Fibroblast of lung (primary cell): ENCODE measurements around the gene AKAP13.

Experiments
- EZH2 ChIP-seq: IDR thresholded peaks from 2 replicates; pipeline ENCODE4 v1.5.1; 2012; ENCODE audit warnings: low read length, control low read depth, mild to moderate bottlenecking; ENCODE audit errors: missing control alignments
- TF ChIP-seq, protein P1 (sequence below), 2 donors: IDR thresholded peaks in 1 of 2; conservative IDR thresholded peaks in 1 of 2; 1 replicate in 1 of 2; 2 replicates in 1 of 2; pipeline ENCODE4 v1.5.1; 2011 to 2012; ENCODE audit warnings: low read length in 2 of 2, control low read depth in 1 of 2, inconsistent platforms in 1 of 2, low read depth in 1 of 2, mild to moderate bottlenecking in 1 of 2

DNA sequence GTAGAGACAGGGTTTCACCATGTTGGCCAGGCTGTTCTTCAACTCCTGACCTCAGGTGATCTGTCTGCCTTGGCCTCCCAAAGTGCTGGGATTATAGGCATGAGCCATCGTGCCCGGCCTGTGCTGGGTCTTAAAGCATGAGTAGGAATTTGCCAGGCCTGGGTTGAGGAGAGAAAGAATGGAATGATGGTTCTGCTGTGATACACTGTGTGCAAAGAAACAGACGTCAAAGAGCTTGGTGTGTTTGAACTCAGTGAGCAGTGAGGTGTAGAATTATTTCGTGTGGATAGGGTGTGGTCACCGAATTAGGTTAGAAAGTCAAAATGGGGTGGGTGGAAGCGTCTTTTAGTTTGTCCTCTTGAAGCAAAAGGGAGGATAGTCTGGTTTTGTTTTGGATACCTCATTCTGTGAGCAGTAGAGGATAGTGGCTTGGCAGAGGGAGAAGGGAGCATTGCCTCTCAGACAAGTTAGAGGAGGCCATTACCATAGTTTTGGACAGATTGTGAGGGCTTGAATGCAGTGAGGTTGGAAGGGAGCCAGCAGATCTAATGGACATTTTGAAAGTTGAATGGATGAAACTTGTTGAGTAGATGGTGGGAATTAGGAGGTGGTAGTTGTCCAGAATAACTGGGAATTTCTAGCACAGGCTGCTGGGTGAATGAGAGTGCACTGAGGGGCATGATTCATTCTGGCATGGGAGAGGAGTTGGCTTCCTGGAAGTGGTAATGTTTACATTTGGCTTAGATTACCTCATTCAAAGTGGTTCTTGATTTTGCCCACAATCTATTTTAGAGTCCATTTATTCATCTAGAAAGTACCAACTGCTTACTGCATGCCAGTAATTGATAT lies 27.2 kb downstream of the AKAP13 start:
- TF ChIP-seq EZH2: no peak
- TF ChIP-seq, protein P1, sequence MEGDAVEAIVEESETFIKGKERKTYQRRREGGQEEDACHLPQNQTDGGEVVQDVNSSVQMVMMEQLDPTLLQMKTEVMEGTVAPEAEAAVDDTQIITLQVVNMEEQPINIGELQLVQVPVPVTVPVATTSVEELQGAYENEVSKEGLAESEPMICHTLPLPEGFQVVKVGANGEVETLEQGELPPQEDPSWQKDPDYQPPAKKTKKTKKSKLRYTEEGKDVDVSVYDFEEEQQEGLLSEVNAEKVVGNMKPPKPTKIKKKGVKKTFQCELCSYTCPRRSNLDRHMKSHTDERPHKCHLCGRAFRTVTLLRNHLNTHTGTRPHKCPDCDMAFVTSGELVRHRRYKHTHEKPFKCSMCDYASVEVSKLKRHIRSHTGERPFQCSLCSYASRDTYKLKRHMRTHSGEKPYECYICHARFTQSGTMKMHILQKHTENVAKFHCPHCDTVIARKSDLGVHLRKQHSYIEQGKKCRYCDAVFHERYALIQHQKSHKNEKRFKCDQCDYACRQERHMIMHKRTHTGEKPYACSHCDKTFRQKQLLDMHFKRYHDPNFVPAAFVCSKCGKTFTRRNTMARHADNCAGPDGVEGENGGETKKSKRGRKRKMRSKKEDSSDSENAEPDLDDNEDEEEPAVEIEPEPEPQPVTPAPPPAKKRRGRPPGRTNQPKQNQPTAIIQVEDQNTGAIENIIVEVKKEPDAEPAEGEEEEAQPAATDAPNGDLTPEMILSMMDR (conservative IDR thresholded peaks at IDR 0.05 in 1 of 2, IDR thresholded peaks at IDR 0.05 in 1 of 2; ENCODE audit: low read depth in 1 of 2, low read length in 2 of 2): no peak
